ENCODE results near the gene C13orf42.

- TF ChIP-seq CTCF (IDR thresholded peaks at IDR 0.05) = peak in 1 of 4 donors; percentile 12
- no peak for TF ChIP-seq POLR2A (IDR thresholded peaks at IDR 0.05)
These were observed 63.5 kb downstream of the C13orf42 start for GRCh38 chr13:51047434-51048165.

Data from right lobe of liver (tissue), 4 donors.